BJ (cell line): ENCODE data around the gene SPNS2. TPM values are rescaled to one million over a fixed set of nuclear protein-coding genes. Genes with fewer than 3 reads are reported as not detected.

Source experiments
- CTCF ChIA-PET: fragments of 350-600 bp; formaldehyde crosslinking; extraction: SDS; loops from one replicate; lab custom pipeline; 2021; ENCODE audit warnings: antibody characterized with exemption, inconsistent platforms; lab: Yijun Ruan, JAX
- POLR2A ChIA-PET: fragments of 300-600 bp; sonication (Branson Sonifier 250); formaldehyde crosslinking; extraction: SDS; loops from one replicate; lab custom pipeline; 2021; ENCODE audit warnings: antibody characterized with exemption; lab: Charles Lee
- DNase-seq: peaks from one replicate; pipeline ENCODE4 v3.0.0-alpha.2; 2011; ENCODE audit warnings: low read depth
- H3K27me3 ChIP-seq: 2 replicates; pipeline ENCODE4 v1.6.0; 2011; ENCODE audit warnings: low read length; ENCODE audit not compliant: control insufficient read depth, insufficient read depth
- H3K36me3 ChIP-seq: 2 replicates; pipeline ENCODE4 v1.5.1; 2011; ENCODE audit warnings: low read length; ENCODE audit not compliant: control insufficient read depth, insufficient read depth
- H3K4me3 ChIP-seq: 2 replicates; pipeline ENCODE4 v1.5.1; 2011; ENCODE audit warnings: low read depth, mild to moderate bottlenecking, control low read depth, low read length
- polyA plus RNA-seq: library from polyadenylated mRNA; depleted of rRNA; stranded (reverse); fragments of >200 nt; gene quantifications from 2 replicates; pipeline ENCODE4 v1.2.3, GENCODE V29; 2011
- TF ChIP-seq, protein P1 (sequence below): IDR thresholded peaks from 2 replicates; pipeline ENCODE4 v1.5.1; 2011; ENCODE audit warnings: low read depth, mild to moderate bottlenecking, control low read depth, inconsistent platforms, low read length, moderate library complexity; ENCODE audit not compliant: insufficient read depth

SPNS2 gene
- polyA plus RNA-seq, 1 experiment: not detected

DNA sequence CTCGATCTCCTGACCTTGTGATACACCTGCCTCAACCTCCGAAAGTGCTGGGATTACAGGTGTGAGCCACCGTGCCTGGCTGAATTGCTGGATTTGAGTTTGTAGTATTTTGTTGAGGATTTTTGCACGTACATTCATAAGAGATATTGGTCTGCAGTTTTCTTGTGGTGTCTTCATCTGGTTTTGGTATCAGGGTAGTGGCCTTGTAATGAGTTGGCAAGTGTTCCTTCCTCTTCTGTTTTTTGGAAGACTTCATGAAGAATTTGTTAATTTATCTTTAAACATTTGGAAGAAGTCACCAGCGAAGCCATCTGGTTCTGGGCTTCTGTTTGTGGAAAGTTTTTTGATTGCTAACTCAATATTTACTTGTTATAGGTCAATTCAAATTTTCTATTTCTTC is 38.0 kb upstream of the SPNS2 start:
- TF ChIP-seq, protein P1, sequence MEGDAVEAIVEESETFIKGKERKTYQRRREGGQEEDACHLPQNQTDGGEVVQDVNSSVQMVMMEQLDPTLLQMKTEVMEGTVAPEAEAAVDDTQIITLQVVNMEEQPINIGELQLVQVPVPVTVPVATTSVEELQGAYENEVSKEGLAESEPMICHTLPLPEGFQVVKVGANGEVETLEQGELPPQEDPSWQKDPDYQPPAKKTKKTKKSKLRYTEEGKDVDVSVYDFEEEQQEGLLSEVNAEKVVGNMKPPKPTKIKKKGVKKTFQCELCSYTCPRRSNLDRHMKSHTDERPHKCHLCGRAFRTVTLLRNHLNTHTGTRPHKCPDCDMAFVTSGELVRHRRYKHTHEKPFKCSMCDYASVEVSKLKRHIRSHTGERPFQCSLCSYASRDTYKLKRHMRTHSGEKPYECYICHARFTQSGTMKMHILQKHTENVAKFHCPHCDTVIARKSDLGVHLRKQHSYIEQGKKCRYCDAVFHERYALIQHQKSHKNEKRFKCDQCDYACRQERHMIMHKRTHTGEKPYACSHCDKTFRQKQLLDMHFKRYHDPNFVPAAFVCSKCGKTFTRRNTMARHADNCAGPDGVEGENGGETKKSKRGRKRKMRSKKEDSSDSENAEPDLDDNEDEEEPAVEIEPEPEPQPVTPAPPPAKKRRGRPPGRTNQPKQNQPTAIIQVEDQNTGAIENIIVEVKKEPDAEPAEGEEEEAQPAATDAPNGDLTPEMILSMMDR: no peak
- H3K4me3 ChIP-seq: no peak overlapping the region
- DNase-seq: no peak
- no peaks in the 10 kb centered on the region for H3K36me3 ChIP-seq
- no peaks in the 10 kb centered on the region for H3K27me3 ChIP-seq
- ChIA-PET CTCF (no interaction called here), POLR2A (no interaction called here)

DNA sequence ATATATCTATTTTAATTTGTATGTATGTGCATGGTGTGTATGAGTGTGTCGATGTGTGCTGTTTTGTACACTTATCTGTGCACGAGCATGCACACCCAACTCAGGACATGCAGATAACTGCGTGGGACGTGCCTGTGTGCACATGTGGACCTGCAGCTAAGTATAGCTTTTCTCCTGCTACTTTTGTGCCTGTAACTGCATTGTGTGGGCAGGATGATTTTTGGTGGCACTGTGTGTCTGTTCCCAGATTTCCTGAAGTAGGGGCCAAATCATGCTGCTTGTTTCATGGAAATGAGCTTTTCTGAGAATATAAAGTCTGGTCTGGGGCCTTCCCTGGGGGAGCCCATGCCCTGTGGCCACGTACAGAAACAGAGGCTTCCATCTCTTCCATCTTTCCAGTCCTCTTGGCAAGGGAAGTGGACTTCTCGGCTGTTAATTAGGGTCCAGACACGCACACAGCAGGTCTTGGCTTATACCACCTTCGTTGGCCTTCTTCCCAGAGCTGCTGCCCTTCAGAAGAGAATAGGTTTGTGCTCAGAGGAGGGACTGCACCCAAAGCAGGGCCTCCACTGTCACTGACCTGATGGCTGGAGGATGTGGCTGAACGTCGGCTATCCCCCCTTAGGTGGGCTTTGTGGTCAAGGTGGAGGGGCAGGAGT is 34.7 kb upstream of the SPNS2 start:
- ChIA-PET POLR2A (interaction anchor here (0.6 kb wide), 1 partner anchor 12 kb away, joined by 3 read pairs; no protein-coding TSS in a partner anchor), CTCF (no interaction called here)
- H3K36me3 ChIP-seq: no peaks in the 10 kb centered on the region
- TF ChIP-seq, protein P1: no peak
- DNase-seq: no peak
- 0 out of 2 replicates have a peak, but pooled peaks cover 2% of the 10 kb centered on the region for H3K27me3 ChIP-seq
- no peak overlapping the region for H3K4me3 ChIP-seq

DNA sequence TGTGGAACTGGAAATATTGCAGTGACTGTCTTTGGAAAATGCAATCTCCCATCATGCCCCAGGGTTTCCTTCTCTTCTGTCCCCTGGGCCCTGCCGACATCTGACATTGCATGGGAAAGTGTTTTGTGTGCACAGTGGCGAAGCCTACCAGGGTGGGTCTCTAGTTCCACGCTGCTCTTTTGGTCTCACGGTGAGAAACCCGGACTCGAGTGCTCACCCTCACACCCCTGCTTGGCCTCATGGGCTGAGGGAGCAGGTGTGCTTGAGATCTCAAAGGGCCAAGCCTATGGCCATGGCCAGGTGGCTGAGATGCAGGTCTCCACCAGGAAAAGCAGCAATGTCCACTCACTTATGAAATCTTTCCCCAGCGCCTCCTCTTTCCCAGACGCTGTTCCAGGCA is 32.9 kb upstream of the SPNS2 start:
- H3K4me3 ChIP-seq: no peak overlapping the region
- TF ChIP-seq, protein P1: no peak
- ChIA-PET POLR2A (no interaction called here), CTCF (no interaction called here)
- 0 out of 2 replicates have a peak, but pooled peaks cover 2% of the 10 kb centered on the region for H3K27me3 ChIP-seq
- DNase-seq: no peak
- no peaks in the 10 kb centered on the region for H3K36me3 ChIP-seq

DNA sequence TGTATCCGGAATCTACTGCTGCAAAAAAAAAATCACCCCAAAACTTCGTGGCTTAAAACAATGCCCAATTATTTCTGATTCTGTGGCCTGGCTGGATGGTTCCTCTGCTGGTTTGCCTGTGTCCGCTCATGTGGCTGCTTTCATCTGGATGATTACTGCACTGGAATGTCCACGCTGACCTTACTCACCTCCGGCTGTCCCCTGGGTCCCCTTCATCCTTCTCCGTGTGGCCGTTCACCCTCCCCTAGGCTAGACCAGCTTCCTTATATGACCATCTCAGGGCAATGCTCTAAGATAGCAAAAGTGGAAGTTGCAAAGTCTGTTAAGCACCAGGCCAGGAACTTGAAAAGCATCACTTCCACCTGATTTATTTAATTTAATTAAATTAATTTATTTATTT is 31.4 kb upstream of the SPNS2 start:
- CTCF ChIA-PET: no interaction called here
- H3K4me3 ChIP-seq: no peak overlapping the region
- TF ChIP-seq, protein P1: no peak
- no peaks in the 10 kb centered on the region for H3K36me3 ChIP-seq
- POLR2A ChIA-PET: no interaction called here
- no peak for DNase-seq
- peaks cover 4% of the 10 kb centered on the region; the same call in 1 of the 2 replicates for H3K27me3 ChIP-seq

DNA sequence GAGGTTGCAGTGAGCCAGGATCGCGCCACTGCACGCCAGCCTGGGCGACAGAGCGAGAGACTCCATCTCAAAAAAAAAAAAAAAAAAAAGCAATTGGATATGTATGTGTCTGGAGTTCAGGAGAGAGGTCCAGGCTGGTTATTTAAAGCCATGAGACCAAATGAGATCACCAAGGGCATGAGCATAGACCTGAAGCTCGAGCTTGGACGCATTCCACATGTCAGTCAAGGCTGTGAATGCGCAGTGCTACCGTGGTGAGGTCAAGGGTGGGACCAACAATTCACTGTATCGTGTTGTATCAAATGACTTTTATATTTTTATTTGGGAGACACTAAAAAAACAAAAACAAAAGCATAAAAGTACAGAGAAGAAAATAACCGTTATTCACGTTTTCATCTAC is 29.1 kb upstream of the SPNS2 start:
- Histone ChIP-seq H3K4me3 (no peak overlapping the region), H3K36me3 (no peaks in the 10 kb centered on the region), H3K27me3 (peaks cover 7% of the 10 kb centered on the region)
- TF ChIP-seq, protein P1: no peak
- POLR2A ChIA-PET: no interaction called here
- CTCF ChIA-PET: no interaction called here
- DNase-seq: no peak
